WTC11 (cell line): ENCODE measurements around the gene DBX1. TPM values are rescaled to one million over a fixed set of nuclear protein-coding genes. Genes with fewer than 3 reads are reported as not detected.

ENCODE experiments used
- ATAC-seq: fragments of 200-7000 bp; cut with Tn5 transposase; 2 replicates; pipeline ENCODE4 v1.10.0; 2021; ENCODE audit warnings: mild to moderate bottlenecking, moderate library complexity
- CTCF ChIA-PET: fragments of 300-600 bp; sonication (Branson Sonifier 250); formaldehyde crosslinking; loops from one replicate; lab custom pipeline; 2021; ENCODE audit warnings: antibody characterized with exemption; lab: Charles Lee
- POLR2A ChIA-PET: fragments of 350-600 bp; sonication (Branson Sonifier 250); formaldehyde crosslinking; loops from one replicate; lab custom pipeline; 2021; ENCODE audit warnings: antibody characterized with exemption; lab: Charles Lee
- DNase-seq: peaks from one replicate; pipeline ENCODE4 v3.0.0; 2021; ENCODE audit warnings: low spot score
- H3K27ac Mint-ChIP-seq: 2 replicates; pipeline ENCODE4 v1.8.0; 2021; ENCODE audit warnings: mixed read lengths
- H3K27me3 Mint-ChIP-seq: 2 replicates; pipeline ENCODE4 v1.8.0; 2021; ENCODE audit warnings: low read depth, mild to moderate bottlenecking, moderate library complexity, mixed read lengths
- H3K36me3 Mint-ChIP-seq: 2 replicates; pipeline ENCODE4 v1.8.0; 2021; ENCODE audit warnings: mixed read lengths
- H3K4me1 Mint-ChIP-seq: 2 replicates; pipeline ENCODE4 v1.8.0; 2022; ENCODE audit warnings: mixed read lengths
- H3K4me3 Mint-ChIP-seq: 2 replicates; pipeline ENCODE4 v1.8.0; 2021; ENCODE audit warnings: mild to moderate bottlenecking, moderate library complexity, mixed read lengths
- H3K9me3 Mint-ChIP-seq: 2 replicates; pipeline ENCODE4 v1.8.0; 2021; ENCODE audit warnings: mixed read lengths
- AFF4 ChIP-seq: sonication (generic); formaldehyde crosslinking; IDR thresholded peaks from 2 replicates; pipeline ENCODE4 v1.8.1; 2023; ENCODE audit warnings: mild to moderate bottlenecking, missing genetic modification reagents, borderline replicate concordance
- ATF1 ChIP-seq: sonication (generic); formaldehyde crosslinking; IDR thresholded peaks from 2 replicates; pipeline ENCODE4 v1.8.1; 2023; ENCODE audit warnings: mild to moderate bottlenecking, moderate library complexity, missing genetic modification reagents
- ATF2 ChIP-seq: sonication (generic); formaldehyde crosslinking; IDR thresholded peaks from 2 replicates; pipeline ENCODE4 v1.8.1; 2022; ENCODE audit warnings: low read depth, missing genetic modification reagents, borderline replicate concordance
- E2F5 ChIP-seq: sonication (generic); formaldehyde crosslinking; IDR thresholded peaks from 2 replicates; pipeline ENCODE4 v1.8.1; 2022; ENCODE audit warnings: mild to moderate bottlenecking, moderate library complexity, missing genetic modification reagents
- ESRRA ChIP-seq: sonication (generic); formaldehyde crosslinking; IDR thresholded peaks from 2 replicates; pipeline ENCODE4 v1.8.1; 2022; ENCODE audit warnings: mild to moderate bottlenecking, missing genetic modification reagents, borderline replicate concordance
- ETV6 ChIP-seq: sonication (generic); formaldehyde crosslinking; IDR thresholded peaks from 2 replicates; pipeline ENCODE4 v1.8.1; 2022; ENCODE audit warnings: mild to moderate bottlenecking, missing genetic modification reagents
- FOXP1 ChIP-seq: sonication (generic); formaldehyde crosslinking; IDR thresholded peaks from 2 replicates; pipeline ENCODE4 v1.8.0; 2022; ENCODE audit warnings: missing genetic modification reagents, mild to moderate bottlenecking, moderate library complexity, borderline replicate concordance
- GABPB1 ChIP-seq: sonication (generic); formaldehyde crosslinking; IDR thresholded peaks from 2 replicates; pipeline ENCODE4 v1.8.1; 2023; ENCODE audit warnings: mild to moderate bottlenecking, missing genetic modification reagents
- GRHL2 ChIP-seq: fragments of 250-450 bp; sonication (Bioruptor Pico); IDR thresholded peaks from 2 replicates; pipeline ENCODE4 v1.8.0; 2022; ENCODE audit warnings: mild to moderate bottlenecking, moderate library complexity; ENCODE audit not compliant: insufficient replicate concordance, severe bottlenecking
- GTF2I ChIP-seq: fragments of 250-450 bp; sonication (Bioruptor Pico); conservative IDR thresholded peaks from 2 replicates; pipeline ENCODE4 v1.4.0; 2021; ENCODE audit warnings: mild to moderate bottlenecking
- IRF2 ChIP-seq: sonication (generic); formaldehyde crosslinking; IDR thresholded peaks from 2 replicates; pipeline ENCODE4 v1.8.0; 2022; ENCODE audit warnings: low read depth, missing genetic modification reagents, borderline replicate concordance
- KAT7 ChIP-seq: sonication (generic); formaldehyde crosslinking; IDR thresholded peaks from 2 replicates; pipeline ENCODE4 v1.8.1; 2023; ENCODE audit warnings: missing genetic modification reagents, mild to moderate bottlenecking, borderline replicate concordance
- NFATC4 ChIP-seq: fragments of 250-450 bp; sonication (Bioruptor Pico); IDR thresholded peaks from 2 replicates; pipeline ENCODE4 v1.9.0; 2021; ENCODE audit warnings: mild to moderate bottlenecking
- NR1H2 ChIP-seq: sonication (generic); formaldehyde crosslinking; IDR thresholded peaks from 2 replicates; pipeline ENCODE4 v1.9.0; 2021; ENCODE audit warnings: mild to moderate bottlenecking, moderate library complexity, missing genetic modification reagents
- OVOL2 ChIP-seq: fragments of 250-450 bp; sonication (Bioruptor Pico); IDR thresholded peaks from 2 replicates; pipeline ENCODE4 v1.9.0; 2021; ENCODE audit warnings: mild to moderate bottlenecking, borderline replicate concordance
- PREB ChIP-seq: sonication (generic); formaldehyde crosslinking; IDR thresholded peaks from 2 replicates; pipeline ENCODE4 v1.8.1; 2022; ENCODE audit warnings: mild to moderate bottlenecking, missing genetic modification reagents, moderate library complexity, borderline replicate concordance
- SOX15 ChIP-seq: fragments of 250-450 bp; sonication (Bioruptor Pico); IDR thresholded peaks from 2 replicates; pipeline ENCODE4 v1.9.0; 2021; ENCODE audit warnings: mild to moderate bottlenecking
- STAT6 ChIP-seq: sonication (generic); formaldehyde crosslinking; conservative IDR thresholded peaks from 2 replicates; pipeline ENCODE4 v1.8.1; 2023; ENCODE audit warnings: mild to moderate bottlenecking, low read depth, missing genetic modification reagents, moderate library complexity
- ZBTB21 ChIP-seq: sonication (generic); formaldehyde crosslinking; IDR thresholded peaks from 2 replicates; pipeline ENCODE4 v1.8.1; 2023; ENCODE audit warnings: mild to moderate bottlenecking, missing genetic modification reagents, borderline replicate concordance
- ZBTB43 ChIP-seq: sonication (generic); formaldehyde crosslinking; IDR thresholded peaks from 2 replicates; pipeline ENCODE4 v1.8.1; 2023; ENCODE audit warnings: mild to moderate bottlenecking, missing genetic modification reagents
- ZNF121 ChIP-seq: sonication (generic); formaldehyde crosslinking; IDR thresholded peaks from 2 replicates; pipeline ENCODE4 v1.8.0; 2023; ENCODE audit warnings: missing genetic modification reagents
- total RNA-seq: library from RNA; stranded (reverse); gene quantifications from 3 replicates; pipeline ENCODE4 v1.2.3, GENCODE V29; 2021

The DBX1 gene
- total RNA-seq, 1 experiment from 2014 or later = 0.24 TPM

- TF ChIP-seq AFF4 (no peak), OVOL2 (CRISPR knock-in tag) (no peak)
Observed at GRCh38 chr11:20192641-20193040, 32.4 kb upstream of the DBX1 start (continued).

- Mint-ChIP-seq H3K9me3 (no peaks in the 10 kb centered on the region), H3K36me3 (no peaks in the 10 kb centered on the region), H3K27ac (no peak overlapping the region), H3K4me1 (peaks cover 4% of the 10 kb centered on the region; the same call in 1 of the 2 replicates), H3K4me3 (no peak overlapping the region), H3K27me3 (peaks cover 90% of the 10 kb centered on the region)
- DNase-seq (no peak), ATAC-seq (no peak)
- ChIA-PET CTCF (interaction anchor here (1.0 to 2.1 kb wide), 2 partner anchors 59 to 64 kb away, joined by 4 to 9 read pairs; no protein-coding TSS in a partner anchor), POLR2A (no interaction called here)
- TF ChIP-seq ESRRA (CRISPR knock-in tag) (no peak), GTF2I (CRISPR knock-in tag) (no peak)
Observed at GRCh38 chr11:20192151-20192550, 31.9 kb upstream of the DBX1 start.

- Mint-ChIP-seq H3K4me1 (no peaks in the 10 kb centered on the region; the same call in 1 of the 2 replicates), H3K27me3 (peaks cover 61% of the 10 kb centered on the region), H3K36me3 (0 out of 2 replicates have a peak, but pooled peaks cover 2% of the 10 kb centered on the region), H3K27ac (no peak overlapping the region), H3K9me3 (peaks cover 12% of the 10 kb centered on the region), H3K4me3 (no peak overlapping the region)
- ChIA-PET POLR2A (no interaction called here), CTCF (interaction anchor here (0.9 kb wide), 1 partner anchor 46 kb away, joined by 3 read pairs; no protein-coding TSS in a partner anchor)
- ATAC-seq = no peak
- no peak for DNase-seq
- TF ChIP-seq SOX15 = no peak
- no peak for TF ChIP-seq ZBTB43 (CRISPR knock-in tag)
- TF ChIP-seq ETV6 (CRISPR knock-in tag) = no peak
- no peak for TF ChIP-seq GRHL2 (CRISPR knock-in tag)
- no peak for TF ChIP-seq IRF2
- TF ChIP-seq ZNF121 (CRISPR knock-in tag) = no peak
- TF ChIP-seq ESRRA (CRISPR knock-in tag) = no peak
- no peak for TF ChIP-seq NR1H2 (CRISPR knock-in tag)
- no peak for TF ChIP-seq FOXP1 (CRISPR knock-in tag)
- no peak for TF ChIP-seq ATF1 (CRISPR knock-in tag)
- no peak for TF ChIP-seq PREB
- no peak for TF ChIP-seq ATF2 (CRISPR knock-in tag)
- no peak for TF ChIP-seq GABPB1 (CRISPR knock-in tag)
- no peak for TF ChIP-seq STAT6 (CRISPR knock-in tag)
- TF ChIP-seq KAT7 (CRISPR knock-in tag) = no peak
- no peak for TF ChIP-seq E2F5 (CRISPR knock-in tag)
- no peak for TF ChIP-seq ZBTB21
- TF ChIP-seq NFATC4 (CRISPR knock-in tag) = no peak
Observed at GRCh38 chr11:20178976-20179375, 18.7 kb upstream of the DBX1 start.
